Measurements from ENCODE around the gene PDE6D. TPM values are rescaled to one million over a fixed set of nuclear protein-coding genes. Genes with fewer than 3 reads are reported as not detected.

The PDE6D gene
- total and polyA plus RNA-seq, 2 of the 13 experiments (the other 11 are each of a cell fraction or from before 2014, with no cell fraction given), result 14.1 to 23.2 TPM

DNA sequence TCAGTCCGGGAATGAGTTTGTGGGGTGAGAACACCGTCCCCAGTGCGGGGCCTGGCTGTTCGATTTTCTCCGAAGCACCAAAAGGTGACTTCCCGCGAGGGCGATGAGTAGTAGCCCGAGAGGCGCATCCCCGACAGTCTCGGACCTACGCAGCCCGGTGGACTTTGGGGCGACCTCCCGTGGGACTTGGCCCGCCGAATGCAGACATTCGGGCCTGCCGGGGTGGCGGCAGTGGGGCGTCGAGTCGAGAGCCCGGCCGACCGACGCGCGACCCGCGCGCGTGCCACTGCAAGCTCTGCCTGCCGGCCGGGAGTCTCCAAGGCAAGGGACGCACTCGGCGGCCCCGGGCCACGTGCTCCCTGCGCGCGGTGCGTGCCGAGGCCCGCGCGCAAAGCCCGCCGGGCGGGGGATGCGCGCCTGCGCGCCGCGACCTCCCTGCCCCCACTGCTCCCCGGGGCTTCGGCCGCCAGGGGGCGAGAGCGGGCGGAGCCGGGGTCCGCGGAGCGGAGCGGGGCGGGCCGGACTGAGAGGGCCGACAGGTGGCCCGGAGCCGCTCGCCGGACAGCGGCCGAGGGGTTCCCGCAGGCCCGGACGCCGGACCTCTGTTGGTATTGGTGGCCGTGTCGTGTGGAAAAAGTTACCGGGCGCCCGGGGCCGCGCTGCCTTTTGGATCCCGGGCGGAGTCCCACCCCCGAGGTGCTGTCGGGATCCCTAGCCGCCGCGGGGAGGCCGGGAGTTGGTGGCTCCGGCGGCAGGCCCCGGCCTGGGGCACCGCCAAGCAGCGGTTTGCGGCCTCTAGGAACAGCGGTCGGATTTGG is 70.9 kb downstream of the PDE6D start (continued):
- TF ChIP-seq DZIP1 (CRISPR knock-in tag; IDR thresholded peaks at IDR 0.05) (peak; percentile 99; the same call in 1 of the 2 replicates), NFE2 (CRISPR knock-in tag; IDR thresholded peaks at IDR 0.05) (no peak), ZNF576 (CRISPR knock-in tag; IDR thresholded peaks at IDR 0.05) (no peak), HNF4G (IDR thresholded peaks at IDR 0.05; ENCODE audit: borderline replicate concordance, low read depth, low read length) (peak; percentile 73; the same call in 1 of the 2 replicates), HNF4G (CRISPR knock-in tag; IDR thresholded peaks at IDR 0.05; ENCODE audit: borderline replicate concordance, low read depth) (peak; percentile 92), MEIS2 (CRISPR knock-in tag; IDR thresholded peaks at IDR 0.05) (peak; percentile 100), SMYD3 (CRISPR knock-in tag; IDR thresholded peaks at IDR 0.05) (peak; percentile 97), NR3C1 (CRISPR knock-in tag; IDR thresholded peaks at IDR 0.05) (no peak), NFKBIZ (CRISPR knock-in tag; IDR thresholded peaks at IDR 0.05) (peak; percentile 67; the same call in 1 of the 2 replicates), PAX8 (CRISPR knock-in tag; IDR thresholded peaks at IDR 0.05; ENCODE audit: borderline replicate concordance) (peak; percentile 100; the same call in 1 of the 2 replicates), KLF6 (CRISPR knock-in tag; IDR thresholded peaks at IDR 0.05) (peak; percentile 99), ADNP (CRISPR knock-in tag; IDR thresholded peaks at IDR 0.05) (no peak; the same call in 1 of the 2 replicates), MLXIP (CRISPR knock-in tag; IDR thresholded peaks at IDR 0.05; ENCODE audit: borderline replicate concordance) (peak; percentile 99), YEATS4 (CRISPR knock-in tag; IDR thresholded peaks at IDR 0.05; ENCODE audit: borderline replicate concordance) (peak; percentile 98), FIP1L1 (IDR thresholded peaks at IDR 0.05; ENCODE audit: borderline replicate concordance, insufficient read depth, low read depth, low read length) (no peak), ZNF788 (CRISPR knock-in tag; IDR thresholded peaks at IDR 0.05; ENCODE audit: borderline replicate concordance) (peak; percentile 98), ZNF891 (CRISPR knock-in tag; IDR thresholded peaks at IDR 0.05) (peak; percentile 95), MZF1 (CRISPR knock-in tag; IDR thresholded peaks at IDR 0.05; ENCODE audit: borderline replicate concordance) (no peak)
- TF ChIP-seq, protein P1, sequence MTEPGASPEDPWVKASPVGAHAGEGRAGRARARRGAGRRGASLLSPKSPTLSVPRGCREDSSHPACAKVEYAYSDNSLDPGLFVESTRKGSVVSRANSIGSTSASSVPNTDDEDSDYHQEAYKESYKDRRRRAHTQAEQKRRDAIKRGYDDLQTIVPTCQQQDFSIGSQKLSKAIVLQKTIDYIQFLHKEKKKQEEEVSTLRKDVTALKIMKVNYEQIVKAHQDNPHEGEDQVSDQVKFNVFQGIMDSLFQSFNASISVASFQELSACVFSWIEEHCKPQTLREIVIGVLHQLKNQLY (CRISPR knock-in tag; IDR thresholded peaks at IDR 0.05), result peak; percentile 84
- TF ChIP-seq, protein P2, sequence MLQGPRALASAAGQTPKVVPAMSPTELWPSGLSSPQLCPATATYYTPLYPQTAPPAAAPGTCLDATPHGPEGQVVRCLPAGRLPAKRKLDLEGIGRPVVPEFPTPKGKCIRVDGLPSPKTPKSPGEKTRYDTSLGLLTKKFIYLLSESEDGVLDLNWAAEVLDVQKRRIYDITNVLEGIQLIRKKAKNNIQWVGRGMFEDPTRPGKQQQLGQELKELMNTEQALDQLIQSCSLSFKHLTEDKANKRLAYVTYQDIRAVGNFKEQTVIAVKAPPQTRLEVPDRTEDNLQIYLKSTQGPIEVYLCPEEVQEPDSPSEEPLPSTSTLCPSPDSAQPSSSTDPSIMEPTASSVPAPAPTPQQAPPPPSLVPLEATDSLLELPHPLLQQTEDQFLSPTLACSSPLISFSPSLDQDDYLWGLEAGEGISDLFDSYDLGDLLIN (CRISPR knock-in tag; IDR thresholded peaks at IDR 0.05; ENCODE audit: borderline replicate concordance), result peak; percentile 97; the same call in 1 of the 2 replicates
